Activated CD4-positive, alpha-beta memory T cell treated with anti-CD3 and anti-CD28 coated beads for 36 hours (primary cell): ENCODE data around the gene ASTL. TPM values are rescaled to one million over a fixed set of nuclear protein-coding genes. Genes with fewer than 3 reads are reported as not detected.

Experiments
- CTCF ChIA-PET: fragments of 350-600 bp; sonication (Branson Sonifier 250); formaldehyde crosslinking; loops from one replicate; lab custom pipeline; 2021; ENCODE audit warnings: antibody characterized with exemption, inconsistent platforms; lab: Charles Lee
- POLR2A ChIA-PET: fragments of 350-600 bp; sonication (Branson Sonifier 250); formaldehyde crosslinking; loops from one replicate; lab custom pipeline; 2021; ENCODE audit warnings: antibody characterized with exemption; lab: Charles Lee
- DNase-seq: peaks from one replicate; pipeline ENCODE4 v3.0.0-alpha.2; 2020
- H3K27ac Mint-ChIP-seq: one replicate; pipeline ENCODE4 v1.8.0; 2021; ENCODE audit warnings: mixed read lengths
- H3K27me3 Mint-ChIP-seq: one replicate; pipeline ENCODE4 v1.8.0; 2021; ENCODE audit warnings: mixed read lengths
- H3K36me3 Mint-ChIP-seq: one replicate; pipeline ENCODE4 v1.8.0; 2021; ENCODE audit warnings: mixed read lengths
- H3K4me1 Mint-ChIP-seq: one replicate; pipeline ENCODE4 v1.8.0; 2021; ENCODE audit warnings: low read depth, mixed read lengths
- H3K4me3 Mint-ChIP-seq: one replicate; pipeline ENCODE4 v1.8.0; 2021; ENCODE audit warnings: mild to moderate bottlenecking, mixed read lengths
- H3K9me3 Mint-ChIP-seq: one replicate; pipeline ENCODE4 v1.8.0; 2021; ENCODE audit warnings: mixed read lengths
- intact Hi-C: fragments of 100-400 bp; cut with micrococcal nuclease; formaldehyde crosslinking; loops from one replicate; pipeline ENCODE4 v1.15.1; 2023
- total RNA-seq, 2 experiments: library from RNA; stranded (reverse); gene quantifications; one replicate each; pipeline ENCODE4 v1.2.3, GENCODE V29; 2021

Gene ASTL
- total RNA-seq, 2 experiments from 2014 or later: 1.8 to 2.4 TPM

GRCh38 chr2:96103761-96104486 lies 34.4 kb downstream of the ASTL start:
- no peak overlapping the region for H3K27ac Mint-ChIP-seq
- peaks cover 14% of the 10 kb centered on the region for H3K9me3 Mint-ChIP-seq
- H3K4me3 Mint-ChIP-seq: no peak overlapping the region
- peaks cover 6% of the 10 kb centered on the region for H3K36me3 Mint-ChIP-seq
- intact Hi-C loops: no loop called here
- ChIA-PET CTCF (interaction anchor here (1.6 kb wide), 1 partner anchor 13 kb away, joined by 6 read pairs; the partner anchor contains the start of gene ADRA2B), POLR2A (no interaction called here)
- DNase-seq: peak; percentile 6
- H3K27me3 Mint-ChIP-seq: no peaks in the 10 kb centered on the region
- no peaks in the 10 kb centered on the region for H3K4me1 Mint-ChIP-seq

- CTCF ChIA-PET: interaction anchor here (1.1 to 1.7 kb wide), 2 partner anchors 14 to 71 kb away, joined by 3 to 5 read pairs; partner anchors contain the start of gene ADRA2B
- peaks cover 6% of the 10 kb centered on the region for H3K36me3 Mint-ChIP-seq
- H3K4me3 Mint-ChIP-seq: no peak overlapping the region
These were observed 35.1 kb downstream of the ASTL start for GRCh38 chr2:96103187-96103601.

GRCh38 chr2:96102596-96103186 lies 35.6 kb downstream of the ASTL start:
- intact Hi-C loops: no loop called here
- H3K4me3 Mint-ChIP-seq: no peak overlapping the region
- no peak overlapping the region for H3K27ac Mint-ChIP-seq
- peaks cover 6% of the 10 kb centered on the region for H3K36me3 Mint-ChIP-seq
- H3K27me3 Mint-ChIP-seq: no peaks in the 10 kb centered on the region
- peak; percentile 2 for DNase-seq
- ChIA-PET CTCF (interaction anchor here (0.8 to 1.7 kb wide), 3 partner anchors 14 to 80 kb away, joined by 3 to 5 read pairs (median 3); partner anchors contain the start of gene ADRA2B), POLR2A (no interaction called here)
- peaks cover 14% of the 10 kb centered on the region for H3K9me3 Mint-ChIP-seq
- H3K4me1 Mint-ChIP-seq: no peaks in the 10 kb centered on the region

More at GRCh38 chr2:96103187-96103601, 35.1 kb downstream of the ASTL start:
- Mint-ChIP-seq H3K27me3 (no peaks in the 10 kb centered on the region), H3K9me3 (peaks cover 14% of the 10 kb centered on the region), H3K4me1 (no peaks in the 10 kb centered on the region), H3K27ac (no peak overlapping the region)
- intact Hi-C loops: no loop called here
- DNase-seq: peak; percentile 7
- POLR2A ChIA-PET: no interaction called here

DNA sequence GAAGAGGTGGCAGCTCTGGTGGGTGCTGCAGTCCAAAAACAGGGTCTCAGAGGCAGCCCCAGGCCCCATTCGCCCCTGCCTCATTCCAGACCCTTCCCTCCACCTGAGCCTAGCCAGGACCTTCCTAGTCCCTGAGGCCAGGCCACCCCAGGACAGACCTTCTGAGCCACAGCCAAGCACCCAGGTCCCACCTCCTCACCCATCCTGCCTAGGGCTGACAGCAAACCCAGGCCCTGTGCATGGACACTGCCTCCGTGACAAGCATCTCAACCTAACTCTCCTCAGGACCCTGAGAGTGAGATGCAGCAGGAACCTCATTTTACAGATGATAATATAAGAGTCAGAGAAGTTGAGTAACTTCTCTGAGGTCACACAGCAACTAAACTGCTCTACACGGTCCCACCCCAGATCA lies 37.4 kb downstream of the ASTL start:
- H3K27ac Mint-ChIP-seq: no peak overlapping the region
- no peak for DNase-seq
- POLR2A ChIA-PET: no interaction called here
- CTCF ChIA-PET: interaction anchor here (1.9 kb wide), 1 partner anchor 73 kb away, joined by 7 read pairs; no protein-coding TSS in a partner anchor
- H3K9me3 Mint-ChIP-seq: peaks cover 12% of the 10 kb centered on the region
- peaks cover 6% of the 10 kb centered on the region for H3K36me3 Mint-ChIP-seq
- intact Hi-C loops: no loop called here
- no peaks in the 10 kb centered on the region for H3K27me3 Mint-ChIP-seq
- H3K4me1 Mint-ChIP-seq: no peaks in the 10 kb centered on the region
- H3K4me3 Mint-ChIP-seq: no peak overlapping the region

DNA sequence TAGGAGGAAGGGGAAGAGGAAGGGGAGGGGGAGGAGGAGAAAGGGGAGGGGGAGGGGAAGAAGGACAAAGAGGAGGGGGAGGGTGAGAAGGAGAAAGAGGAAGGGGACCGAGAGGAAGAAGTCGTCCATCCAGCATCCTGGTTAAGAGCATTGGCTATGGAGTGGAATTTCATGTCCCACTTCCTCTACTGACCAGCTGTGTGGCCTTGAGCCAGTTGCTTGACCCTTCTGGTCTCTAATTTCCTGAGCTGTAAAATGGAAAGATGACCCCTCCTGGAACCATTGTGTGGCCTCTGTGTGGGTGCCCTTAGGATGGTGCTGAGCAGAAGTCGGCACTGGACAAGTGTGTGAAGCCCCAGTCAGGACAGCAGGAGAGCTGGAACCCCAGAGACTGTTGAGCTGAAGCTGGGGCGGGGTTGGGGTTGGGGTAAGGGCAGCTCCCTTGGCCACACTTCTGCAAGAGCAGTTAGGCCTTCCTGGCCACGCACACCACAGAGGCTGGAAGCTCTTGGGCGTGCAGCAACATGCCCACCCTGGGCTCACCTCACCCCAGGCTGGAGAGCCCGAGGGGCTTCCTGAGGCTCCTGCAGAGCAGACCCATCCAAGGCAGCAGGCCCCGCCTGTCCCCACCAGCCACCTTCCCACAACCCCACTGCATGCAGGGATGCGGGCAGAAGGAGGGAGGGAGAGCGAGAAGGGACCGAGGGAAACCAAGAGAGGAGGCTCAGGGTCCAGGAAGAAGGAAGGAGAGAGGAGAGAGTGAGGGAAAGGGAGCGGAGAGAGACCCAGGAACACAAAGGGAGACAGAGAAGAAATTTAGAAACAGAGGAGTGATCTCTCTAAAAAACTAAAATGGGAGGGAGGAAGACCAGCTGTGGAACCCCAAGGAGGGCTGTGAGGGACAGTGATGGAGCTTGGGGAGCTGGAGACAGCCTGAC lies 38.2 kb downstream of the ASTL start:
- Mint-ChIP-seq H3K4me3 (no peak overlapping the region), H3K4me1 (no peaks in the 10 kb centered on the region), H3K27me3 (no peaks in the 10 kb centered on the region), H3K36me3 (no peaks in the 10 kb centered on the region), H3K9me3 (peaks cover 4% of the 10 kb centered on the region), H3K27ac (no peak overlapping the region)
- CTCF ChIA-PET: interaction anchor here (1.1 to 1.9 kb wide), 2 partner anchors 74 to 75 kb away, joined by 3 to 7 read pairs; no protein-coding TSS in a partner anchor
- POLR2A ChIA-PET: no interaction called here
- intact Hi-C loops: no loop called here
- DNase-seq: peak; percentile 7

- no peaks in the 10 kb centered on the region for H3K27me3 Mint-ChIP-seq
These were observed 39.3 kb downstream of the ASTL start for GRCh38 chr2:96098900-96099590.

GRCh38 chr2:96097951-96098823 lies 40.1 kb downstream of the ASTL start:
- DNase-seq: no peak
- H3K27me3 Mint-ChIP-seq: no peaks in the 10 kb centered on the region
- no peak overlapping the region for H3K27ac Mint-ChIP-seq
- no peaks in the 10 kb centered on the region for H3K9me3 Mint-ChIP-seq
- ChIA-PET CTCF (interaction anchor here (1.0 kb wide), 1 partner anchor 76 kb away, joined by 3 read pairs; no protein-coding TSS in a partner anchor), POLR2A (no interaction called here)
- no peak overlapping the region for H3K4me3 Mint-ChIP-seq
- no peaks in the 10 kb centered on the region for H3K4me1 Mint-ChIP-seq
- H3K36me3 Mint-ChIP-seq: no peaks in the 10 kb centered on the region
- intact Hi-C loops: no loop called here

More at GRCh38 chr2:96098900-96099590, 39.3 kb downstream of the ASTL start:
- Mint-ChIP-seq H3K4me3 (no peak overlapping the region), H3K27ac (no peak overlapping the region), H3K36me3 (no peaks in the 10 kb centered on the region), H3K4me1 (no peaks in the 10 kb centered on the region), H3K9me3 (no peaks in the 10 kb centered on the region)
- intact Hi-C loops: no loop called here
- CTCF ChIA-PET: interaction anchor here (1.9 kb wide), 1 partner anchor 75 kb away, joined by 7 read pairs; no protein-coding TSS in a partner anchor
- DNase-seq: no peak
- POLR2A ChIA-PET: no interaction called here

DNA sequence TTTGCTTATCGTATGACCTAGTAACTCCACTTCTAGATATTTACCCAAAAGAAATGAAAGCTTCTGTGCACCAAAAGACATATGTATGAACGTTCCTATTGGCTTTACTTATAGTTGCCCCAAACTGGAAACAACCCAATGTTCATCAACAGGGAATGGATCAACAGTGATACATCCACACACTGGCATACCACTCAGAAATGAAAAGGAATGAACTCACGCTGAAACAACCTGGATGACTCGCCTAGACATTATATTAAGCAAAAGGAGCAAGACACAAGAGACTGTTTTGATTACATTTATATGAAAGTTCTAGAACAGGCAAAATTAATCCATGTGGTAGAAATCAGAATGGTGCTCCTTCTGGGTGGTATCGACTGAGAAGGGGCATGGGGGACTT lies 40.9 kb downstream of the ASTL start:
- Mint-ChIP-seq H3K9me3 (no peaks in the 10 kb centered on the region), H3K27ac (no peak overlapping the region), H3K4me3 (no peak overlapping the region), H3K36me3 (no peaks in the 10 kb centered on the region), H3K27me3 (no peaks in the 10 kb centered on the region), H3K4me1 (no peaks in the 10 kb centered on the region)
- CTCF ChIA-PET: interaction anchor here (1.0 kb wide), 1 partner anchor 77 kb away, joined by 3 read pairs; no protein-coding TSS in a partner anchor
- no peak for DNase-seq
- POLR2A ChIA-PET: no interaction called here
- intact Hi-C loops: no loop called here

GRCh38 chr2:96095116-96095636 lies 43.1 kb downstream of the ASTL start:
- H3K36me3 Mint-ChIP-seq: no peaks in the 10 kb centered on the region
- H3K4me3 Mint-ChIP-seq: no peak overlapping the region
- H3K27me3 Mint-ChIP-seq: no peaks in the 10 kb centered on the region
- H3K4me1 Mint-ChIP-seq: no peaks in the 10 kb centered on the region
- ChIA-PET POLR2A (no interaction called here), CTCF (no interaction called here)
- intact Hi-C loops: no loop called here
- H3K9me3 Mint-ChIP-seq: no peaks in the 10 kb centered on the region
- DNase-seq: no peak
- no peak overlapping the region for H3K27ac Mint-ChIP-seq

- no peaks in the 10 kb centered on the region for H3K36me3 Mint-ChIP-seq
- H3K27me3 Mint-ChIP-seq: no peaks in the 10 kb centered on the region
- no peak overlapping the region for H3K4me3 Mint-ChIP-seq
- DNase-seq: no peak
- no peaks in the 10 kb centered on the region for H3K9me3 Mint-ChIP-seq
- H3K27ac Mint-ChIP-seq: no peak overlapping the region
- intact Hi-C loops: no loop called here
- H3K4me1 Mint-ChIP-seq: no peaks in the 10 kb centered on the region
- ChIA-PET POLR2A (no interaction called here), CTCF (interaction anchor here (0.9 to 1.8 kb wide), 2 partner anchors 71 to 81 kb away, joined by 3 to 5 read pairs; no protein-coding TSS in a partner anchor)
These were observed 44.8 kb downstream of the ASTL start for GRCh38 chr2:96093528-96093927.
